Epithelial cell of prostate (primary cell): ENCODE data around the gene UROD.
"Not testable (repeated sequence)": the region's sequence is repeated elsewhere in the genome, so short reads cannot be mapped to it uniquely, and the experiment has no call there.

ENCODE experiments used
- DNase-seq: peaks from one replicate; pipeline ENCODE4 v3.0.0-alpha.2; 2011; ENCODE audit warnings: low read depth, low spot score
- H3K27ac ChIP-seq: fragments of 450-650 bp; 2 replicates; pipeline ENCODE4 v1.5.1; 2017; ENCODE audit warnings: mild to moderate bottlenecking

Gene UROD

GRCh38 chr1:45038240-45038639, 26.2 kb downstream of the UROD start:
- no peak overlapping the region for H3K27ac ChIP-seq
- no peak for DNase-seq

DNA sequence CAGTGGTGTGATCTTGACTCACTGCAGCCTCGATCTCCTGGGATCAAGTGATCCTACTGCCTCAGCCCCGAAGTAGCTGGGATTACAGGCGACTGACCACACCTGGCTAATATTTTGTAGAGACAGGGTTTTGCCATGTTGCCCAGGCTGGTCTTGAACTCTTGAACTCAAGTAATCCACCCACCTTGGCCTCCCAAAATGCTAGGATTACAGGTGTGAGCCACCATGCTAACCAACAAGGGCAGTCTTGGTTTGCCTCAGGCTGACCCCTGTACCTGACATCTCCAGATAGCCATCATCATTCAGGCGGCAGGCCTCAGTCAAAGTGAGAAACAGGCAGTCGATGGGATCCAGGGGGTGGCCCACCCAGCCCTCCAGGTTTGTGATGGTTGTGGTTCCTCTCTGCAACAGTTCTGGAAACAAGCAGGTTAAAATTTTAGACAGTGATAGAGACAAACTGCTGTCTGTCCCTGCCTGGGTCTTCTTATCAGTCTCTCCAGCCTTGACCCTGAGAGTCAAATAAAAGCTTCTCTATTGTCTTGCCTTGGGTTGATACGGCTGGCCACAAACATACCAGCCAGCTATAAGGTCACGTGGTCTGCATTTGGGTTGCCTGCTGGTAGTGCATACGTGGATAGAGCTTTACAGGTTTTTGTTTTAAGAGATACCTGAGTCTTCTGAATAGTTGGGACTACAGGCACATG, 26.8 kb downstream of the UROD start:
- H3K27ac ChIP-seq = no peak overlapping the region
- no peak for DNase-seq

GRCh38 chr1:45040297-45040696, 28.2 kb downstream of the UROD start:
- no peak overlapping the region for H3K27ac ChIP-seq
- DNase-seq = no peak

GRCh38 chr1:45043094-45043493, 31.0 kb downstream of the UROD start:
- no peak for DNase-seq
- no peak overlapping the region for H3K27ac ChIP-seq

GRCh38 chr1:45044916-45045315, 32.9 kb downstream of the UROD start:
- no peak for DNase-seq
- no peak overlapping the region for H3K27ac ChIP-seq

GRCh38 chr1:45047032-45047431, 35.0 kb downstream of the UROD start:
- no peak overlapping the region for H3K27ac ChIP-seq
- DNase-seq = no peak

DNA sequence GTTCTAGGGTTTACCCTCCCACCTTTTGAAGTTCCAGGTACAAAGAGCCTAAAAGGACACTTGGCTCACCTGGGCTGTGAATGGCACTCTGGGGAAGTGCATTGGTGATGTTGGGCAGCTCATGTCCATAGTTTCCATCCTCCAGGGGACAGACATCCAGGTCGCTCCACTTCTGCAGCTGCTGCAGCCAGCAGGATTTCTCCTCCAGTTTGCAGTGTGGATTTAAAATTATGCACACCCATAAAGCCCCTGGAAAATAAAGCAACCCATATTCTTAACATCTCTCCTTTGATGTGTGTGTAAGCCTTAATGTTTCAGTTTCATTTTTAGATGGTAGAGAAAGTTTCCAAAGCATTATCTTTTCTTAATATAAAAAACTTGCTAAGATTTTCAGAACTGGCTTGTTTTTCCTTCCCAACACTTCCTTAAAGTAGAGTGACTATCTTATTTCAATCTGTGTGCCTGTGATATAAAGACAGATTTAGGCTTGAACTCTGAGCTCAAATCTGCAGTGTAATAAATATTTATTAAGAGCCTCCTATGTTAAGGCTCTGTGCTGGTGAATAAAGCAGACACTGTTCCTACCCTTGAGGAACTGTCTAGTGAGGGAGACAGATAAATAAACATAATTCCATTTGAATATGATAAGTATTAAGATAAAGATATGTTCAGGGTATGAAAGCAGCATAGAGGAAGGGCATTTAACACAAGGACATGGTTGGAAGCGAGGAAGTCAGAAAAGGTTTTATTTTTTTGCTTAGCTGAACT, 39.1 kb downstream of the UROD start:
- H3K27ac ChIP-seq = no peak overlapping the region
- no peak for DNase-seq

DNA sequence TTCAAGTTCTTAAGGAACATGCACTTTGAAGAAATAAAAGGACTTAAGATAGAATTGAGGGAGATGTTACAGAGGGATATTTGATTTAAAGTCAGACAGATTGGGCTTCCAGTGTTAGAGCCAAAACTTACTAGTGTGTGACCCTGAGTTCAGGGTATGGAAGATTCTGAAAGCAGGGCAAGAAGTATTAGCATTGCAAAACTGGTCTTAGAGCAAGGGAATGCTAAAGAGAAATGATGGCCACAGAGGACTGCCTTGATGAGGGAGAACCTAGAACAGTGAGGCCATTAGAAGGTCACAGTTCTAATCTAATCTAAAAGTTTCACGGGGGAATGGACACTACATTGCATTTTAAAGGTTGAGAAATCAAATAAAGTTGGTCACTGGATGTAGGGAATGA, 45.5 kb downstream of the UROD start:
- no peak overlapping the region for H3K27ac ChIP-seq
- no peak for DNase-seq

DNA sequence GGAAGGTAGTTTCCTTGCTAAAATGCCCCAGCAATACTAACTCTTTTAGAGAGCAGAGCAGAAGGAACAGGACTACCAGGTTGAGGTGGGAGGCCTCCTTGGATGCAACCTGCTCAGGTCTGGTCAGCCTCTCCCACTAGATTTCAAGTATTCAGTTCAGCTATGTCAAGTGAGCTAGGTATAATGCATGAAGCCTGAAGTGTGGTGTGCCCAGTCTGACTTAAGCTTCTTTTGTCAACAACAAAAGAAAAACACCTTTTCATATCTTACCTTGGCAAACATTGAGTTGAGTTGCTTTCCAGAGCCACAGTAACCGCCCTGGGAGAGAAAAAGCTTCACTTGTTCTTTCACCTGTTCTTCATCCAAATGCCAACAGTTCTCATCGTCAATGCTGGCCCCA, 47.8 kb downstream of the UROD start:
- no peak for DNase-seq
- no peak overlapping the region for H3K27ac ChIP-seq

- not testable (repeated sequence) for DNase-seq, H3K27ac ChIP-seq
Observed at GRCh38 chr1:45062463-45062862, 50.4 kb downstream of the UROD start.

GRCh38 chr1:45065083-45065482, 53.0 kb downstream of the UROD start:
- DNase-seq = no peak
- H3K27ac ChIP-seq = no peak overlapping the region
